AG04449 (cell line): Measurements from ENCODE around the gene DGLUCY.

Experiments
- CTCF ChIA-PET: fragments of 350-600 bp; formaldehyde crosslinking; extraction: SDS; loops from one replicate; lab custom pipeline; 2021; ENCODE audit warnings: antibody characterized with exemption; lab: Yijun Ruan, JAX
- POLR2A ChIA-PET: fragments of 400-600, 350-600 bp; formaldehyde crosslinking; extraction: SDS; loops from one replicate; lab custom pipeline; 2020; ENCODE audit warnings: antibody characterized with exemption, inconsistent platforms; lab: Yijun Ruan, JAX
- DNase-seq: peaks from one replicate; pipeline ENCODE4 v3.0.0-alpha.2; 2010; ENCODE audit warnings: low read depth, low spot score
- H3K4me3 ChIP-seq: 2 replicates; pipeline ENCODE4 v1.5.1; 2011; ENCODE audit warnings: low read depth, mild to moderate bottlenecking, control low read depth, low read length
- CTCF ChIP-seq: IDR thresholded peaks from one replicate; pipeline ENCODE4 v1.5.1; 2011; ENCODE audit warnings: mild to moderate bottlenecking, moderate library complexity, low read length, control low read depth, inconsistent platforms; ENCODE audit not compliant: insufficient read depth; ENCODE audit errors: missing control alignments

The DGLUCY gene

DNA sequence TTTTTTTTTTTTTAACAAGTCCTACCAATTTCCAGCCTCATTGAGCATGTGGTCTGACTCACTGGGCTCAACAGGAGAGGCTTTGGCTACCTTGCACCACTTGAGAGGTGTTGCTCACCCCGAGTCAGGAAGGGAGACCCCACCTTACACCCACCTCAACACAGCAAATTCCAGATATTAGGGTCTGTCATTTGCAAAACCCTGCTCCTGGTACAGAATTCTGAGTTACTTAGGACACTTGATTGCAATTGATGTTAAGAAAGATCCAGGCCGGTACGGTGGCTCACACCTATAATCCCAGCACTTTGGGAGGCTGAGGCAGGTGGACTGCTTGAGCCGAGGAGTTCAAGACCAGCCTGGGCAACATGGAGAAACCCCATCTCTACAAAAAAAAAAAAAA is 14.1 kb downstream of the DGLUCY start:
- POLR2A ChIA-PET: no interaction called here
- CTCF ChIA-PET: interaction anchor here (1.1 kb wide), 1 partner anchor 46 kb away, joined by 3 read pairs; no protein-coding TSS in a partner anchor
- no peak for DNase-seq
- TF ChIP-seq CTCF: no peak
- no peak overlapping the region for H3K4me3 ChIP-seq

DNA sequence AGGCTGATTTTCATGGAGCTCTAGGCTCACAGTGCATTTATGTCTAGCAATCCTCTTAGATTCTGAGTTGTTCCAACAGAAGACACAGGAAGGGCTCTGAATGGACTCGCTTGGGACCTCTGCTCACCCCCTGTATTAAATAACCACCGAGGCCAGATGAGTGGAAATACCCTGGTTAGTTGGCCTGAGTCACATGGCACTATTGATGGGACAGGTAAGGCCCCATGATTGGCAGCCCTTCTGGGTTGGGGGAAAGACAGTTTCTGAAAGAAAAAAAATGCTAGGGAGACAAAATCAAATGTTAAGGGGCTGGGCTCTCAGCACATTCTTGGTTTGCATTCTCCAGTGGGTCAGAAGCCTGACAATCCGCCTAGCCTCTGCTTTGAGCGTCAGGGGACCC is 14.8 kb downstream of the DGLUCY start:
- CTCF ChIA-PET: interaction anchor here (1.1 kb wide), 1 partner anchor 45 kb away, joined by 3 read pairs; no protein-coding TSS in a partner anchor
- no peak for DNase-seq
- no peak for TF ChIP-seq CTCF
- POLR2A ChIA-PET: no interaction called here
- H3K4me3 ChIP-seq: no peak overlapping the region

DNA sequence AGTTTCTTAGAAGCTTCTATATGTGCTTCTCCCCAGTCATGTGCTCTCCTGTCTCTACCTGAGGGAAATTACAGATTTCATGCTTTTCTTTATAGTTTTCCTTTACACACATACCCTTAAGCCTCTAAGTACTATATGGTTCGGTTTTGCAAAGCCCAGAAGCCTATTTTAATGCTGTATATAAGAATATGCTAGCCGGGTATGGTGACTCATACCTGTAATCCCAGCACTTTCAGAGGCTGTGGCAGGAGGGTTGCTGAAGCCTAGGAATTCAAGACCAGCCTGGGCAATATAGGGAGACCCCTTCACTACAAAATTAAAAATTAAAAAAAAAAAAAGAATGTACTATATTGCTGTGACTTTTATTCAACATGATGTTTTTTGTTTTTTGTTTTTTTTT is 15.4 kb downstream of the DGLUCY start:
- no peak for TF ChIP-seq CTCF
- no peak overlapping the region for H3K4me3 ChIP-seq
- CTCF ChIA-PET: interaction anchor here (1.1 kb wide), 1 partner anchor 44 kb away, joined by 3 read pairs; no protein-coding TSS in a partner anchor
- POLR2A ChIA-PET: no interaction called here
- DNase-seq: no peak

- TF ChIP-seq CTCF: no peak
- CTCF ChIA-PET: no interaction called here
- no peak for DNase-seq
- POLR2A ChIA-PET: no interaction called here
- H3K4me3 ChIP-seq: no peak overlapping the region
These were observed 21.2 kb downstream of the DGLUCY start for GRCh38 chr14:91135039-91135438.

- no peak overlapping the region for H3K4me3 ChIP-seq
- DNase-seq: no peak
- peak; percentile 43 for TF ChIP-seq CTCF
- ChIA-PET POLR2A (interaction anchor here (0.6 kb wide), 1 partner anchor 41 kb away, joined by 3 read pairs; no protein-coding TSS in a partner anchor), CTCF (interaction anchor here (0.8 to 5.6 kb wide), 10 partner anchors 10 to 236 kb away, joined by 3 to 35 read pairs (median 4); partner anchors contain the start of gene DGLUCY)
These were observed 24.9 kb downstream of the DGLUCY start for GRCh38 chr14:91138511-91139359.

GRCh38 chr14:91139776-91140175 is 25.9 kb downstream of the DGLUCY start:
- no peak for TF ChIP-seq CTCF
- POLR2A ChIA-PET: no interaction called here
- no peak for DNase-seq
- CTCF ChIA-PET: interaction anchor here (1.1 to 5.6 kb wide), 6 partner anchors 9 to 237 kb away, joined by 4 to 35 read pairs (median 5); partner anchors contain the start of gene DGLUCY
- no peak overlapping the region for H3K4me3 ChIP-seq
